ENCODE measurements around the gene CYB561D2.

Gene CYB561D2

GRCh38 chr3:50314816-50315215, 35.8 kb upstream of the CYB561D2 start:
- in situ Hi-C loops (cut with HindIII; ENCODE audit: low sequenced_read_pairs), result no loop called here
- TF ChIP-seq, protein P1, sequence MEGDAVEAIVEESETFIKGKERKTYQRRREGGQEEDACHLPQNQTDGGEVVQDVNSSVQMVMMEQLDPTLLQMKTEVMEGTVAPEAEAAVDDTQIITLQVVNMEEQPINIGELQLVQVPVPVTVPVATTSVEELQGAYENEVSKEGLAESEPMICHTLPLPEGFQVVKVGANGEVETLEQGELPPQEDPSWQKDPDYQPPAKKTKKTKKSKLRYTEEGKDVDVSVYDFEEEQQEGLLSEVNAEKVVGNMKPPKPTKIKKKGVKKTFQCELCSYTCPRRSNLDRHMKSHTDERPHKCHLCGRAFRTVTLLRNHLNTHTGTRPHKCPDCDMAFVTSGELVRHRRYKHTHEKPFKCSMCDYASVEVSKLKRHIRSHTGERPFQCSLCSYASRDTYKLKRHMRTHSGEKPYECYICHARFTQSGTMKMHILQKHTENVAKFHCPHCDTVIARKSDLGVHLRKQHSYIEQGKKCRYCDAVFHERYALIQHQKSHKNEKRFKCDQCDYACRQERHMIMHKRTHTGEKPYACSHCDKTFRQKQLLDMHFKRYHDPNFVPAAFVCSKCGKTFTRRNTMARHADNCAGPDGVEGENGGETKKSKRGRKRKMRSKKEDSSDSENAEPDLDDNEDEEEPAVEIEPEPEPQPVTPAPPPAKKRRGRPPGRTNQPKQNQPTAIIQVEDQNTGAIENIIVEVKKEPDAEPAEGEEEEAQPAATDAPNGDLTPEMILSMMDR (IDR thresholded peaks at IDR 0.05; ENCODE audit: low read depth, low read length, missing control alignments), result no peak
- H3K4me3 ChIP-seq (ENCODE audit: low read depth, low read length), result no peak overlapping the region
- DNase-seq (ENCODE audit: low read depth), result no peak

GRCh38 chr3:50316657-50317242, 33.9 kb upstream of the CYB561D2 start:
- no peak for DNase-seq (ENCODE audit: low read depth)
- TF ChIP-seq, protein P1 (IDR thresholded peaks at IDR 0.05; ENCODE audit: low read depth, low read length, missing control alignments), result no peak
- H3K4me3 ChIP-seq (ENCODE audit: low read depth, low read length), result no peak overlapping the region
- in situ Hi-C loops (cut with HindIII; ENCODE audit: low sequenced_read_pairs), result no loop called here

- in situ Hi-C loops (cut with HindIII; ENCODE audit: low sequenced_read_pairs), result no loop called here
- DNase-seq (ENCODE audit: low read depth), result no peak
- H3K4me3 ChIP-seq (ENCODE audit: low read depth, low read length), result no peak overlapping the region
- TF ChIP-seq, protein P1 (IDR thresholded peaks at IDR 0.05; ENCODE audit: low read depth, low read length, missing control alignments), result no peak
Measured at GRCh38 chr3:50317300-50317699, 33.4 kb upstream of the CYB561D2 start.

- H3K4me3 ChIP-seq (ENCODE audit: low read depth, low read length), result no peak overlapping the region
- TF ChIP-seq, protein P1 (IDR thresholded peaks at IDR 0.05; ENCODE audit: low read depth, low read length, missing control alignments), result no peak
- DNase-seq (ENCODE audit: low read depth), result no peak
- in situ Hi-C loops (cut with HindIII; ENCODE audit: low sequenced_read_pairs), result no loop called here
Measured at GRCh38 chr3:50318163-50318562, 32.5 kb upstream of the CYB561D2 start.

DNA sequence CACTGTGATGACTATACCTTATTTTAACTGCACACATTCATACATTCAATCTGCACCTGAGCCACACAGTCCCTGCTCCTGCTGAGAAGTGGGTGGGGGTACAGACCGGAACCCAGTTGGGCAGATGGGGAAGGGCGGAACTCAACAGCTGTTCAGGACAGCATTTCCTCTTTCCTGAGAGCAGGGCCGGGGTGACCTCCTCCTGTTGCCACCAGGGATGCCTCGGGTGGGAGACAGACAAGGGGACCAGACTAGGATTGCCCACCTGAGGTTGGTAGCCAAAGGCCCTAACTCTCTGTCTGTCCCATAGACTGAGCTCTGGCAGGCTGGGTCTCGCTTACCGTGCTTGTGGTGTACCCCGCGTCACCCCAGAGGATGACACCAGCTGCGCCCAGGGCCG, 32.0 kb upstream of the CYB561D2 start:
- no peak for DNase-seq (ENCODE audit: low read depth)
- no peak overlapping the region for H3K4me3 ChIP-seq (ENCODE audit: low read depth, low read length)
- TF ChIP-seq, protein P1 (IDR thresholded peaks at IDR 0.05; ENCODE audit: low read depth, low read length, missing control alignments), result no peak
- in situ Hi-C loops (cut with HindIII; ENCODE audit: low sequenced_read_pairs), result no loop called here

DNA sequence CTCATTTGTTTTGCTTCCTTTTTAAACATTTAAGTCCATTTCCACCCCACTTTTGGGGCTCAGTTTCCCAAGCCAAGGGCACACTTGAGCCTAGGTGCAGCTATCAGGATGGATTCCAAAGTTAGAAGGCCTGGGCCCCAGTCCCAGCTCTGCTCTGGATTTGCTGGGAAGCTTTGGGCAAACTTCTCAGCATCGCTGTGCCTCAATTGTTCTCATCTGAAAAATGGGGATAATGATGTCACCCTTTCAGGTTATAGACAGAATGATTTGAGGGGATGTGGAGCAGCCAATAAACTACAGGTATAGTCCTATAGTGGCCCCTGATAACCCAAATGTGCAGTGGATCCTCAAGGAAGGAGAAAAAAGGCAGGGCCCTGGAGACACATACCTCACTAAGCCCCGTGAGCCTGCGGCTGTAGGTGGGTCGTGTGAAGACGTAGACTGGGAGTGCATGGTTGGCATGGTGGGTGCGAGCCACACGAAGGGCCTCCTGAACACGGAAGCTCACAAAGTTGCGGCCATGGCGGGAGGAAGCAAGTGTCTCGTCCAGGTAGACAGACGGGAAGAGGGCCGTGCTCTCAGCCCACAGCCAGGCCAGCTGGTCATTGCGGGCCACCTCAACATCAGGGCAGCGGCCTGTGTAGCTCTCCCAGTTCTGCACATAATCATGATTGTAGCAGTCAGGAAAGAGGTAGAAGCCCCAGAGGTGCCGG, 31.3 kb upstream of the CYB561D2 start:
- no peak for DNase-seq (ENCODE audit: low read depth)
- H3K4me3 ChIP-seq (ENCODE audit: low read depth, low read length), result no peak overlapping the region
- in situ Hi-C loops (cut with HindIII; ENCODE audit: low sequenced_read_pairs), result no loop called here
- TF ChIP-seq, protein P1 (IDR thresholded peaks at IDR 0.05; ENCODE audit: low read depth, low read length, missing control alignments), result no peak
